Upper lobe of right lung (tissue), 1 donor: ENCODE measurements around the gene XPNPEP2. TPM values are rescaled to one million over a fixed set of nuclear protein-coding genes. Genes with fewer than 3 reads are reported as not detected.

Source experiments
- ATAC-seq: fragments of 200-7000 bp; cut with Tn5 transposase; one replicate; pipeline ENCODE4 v1.9.1; 2020; ENCODE audit warnings: mild to moderate bottlenecking, moderate library complexity
- DNase-seq: peaks from one replicate; pipeline ENCODE4 v3.0.0-alpha.2; 2020
- H3K27ac ChIP-seq: fragments of 200-600 bp; one replicate; pipeline ENCODE4 v1.8.0; 2022
- H3K27me3 ChIP-seq: fragments of 200-600 bp; one replicate; pipeline ENCODE4 v1.8.0; 2022; ENCODE audit warnings: mild to moderate bottlenecking
- H3K36me3 ChIP-seq: fragments of 200-600 bp; one replicate; pipeline ENCODE4 v1.8.0; 2022
- H3K4me1 ChIP-seq: fragments of 200-600 bp; one replicate; pipeline ENCODE4 v1.8.0; 2022
- H3K4me3 ChIP-seq: fragments of 200-600 bp; one replicate; pipeline ENCODE4 v1.8.0; 2022; ENCODE audit warnings: mild to moderate bottlenecking
- H3K9me3 ChIP-seq: fragments of 200-600 bp; one replicate; pipeline ENCODE4 v1.8.0; 2022
- CTCF ChIP-seq: fragments of 200-600 bp; IDR thresholded peaks from one replicate; pipeline ENCODE4 v1.8.0; 2022; ENCODE audit warnings: antibody characterized with exemption
- intact Hi-C: fragments of 100-400 bp; cut with DNase I; formaldehyde crosslinking; loops from one replicate; pipeline ENCODE4 v1.11.0; 2022
- long read RNA-seq: library from polyadenylated mRNA; unstranded; transcript quantifications from one replicate; pipeline ENCODE4 v2.0.0, GENCODE V29; 2021
- total RNA-seq: library from RNA; stranded (reverse); fragmentation: NEBNext Ultra II Directional; extraction: Animal tissue kit (Norgen Biotek cat#: 25700); gene quantifications from one replicate; pipeline ENCODE4 v1.2.1, GENCODE V29; 2021
- donor health status: DM: no; HTN: yes; CAD: no; lungs with severe emphysema.

Gene XPNPEP2
- 0.93 TPM for total RNA-seq
- long read RNA-seq, partial matches to known transcripts = 0 of 1 reads
- long read RNA-seq, other reads (novel, unspliced or antisense) = 0 of 1 reads

GRCh38 chrX:129738466-129739308, at the start of gene XPNPEP2:
Gene XPNPEP2, plus strand, starts transcription at chrX:129738979. Its CDS starts 235 bp downstream, at chrX:129739214.
- H3K36me3 ChIP-seq = no peaks in the 10 kb centered on the region
- no peak for TF ChIP-seq CTCF
- no peak for ATAC-seq
- no peak for DNase-seq
- H3K27me3 ChIP-seq = no peaks in the 10 kb centered on the region
- H3K27ac ChIP-seq = no peak within 1 kb of the TSS
- no peaks in the 10 kb centered on the region for H3K4me1 ChIP-seq
- no peak within 1 kb of the TSS for H3K4me3 ChIP-seq
- no peaks in the 10 kb centered on the region for H3K9me3 ChIP-seq
- intact Hi-C loops = no loop called here

- intact Hi-C loops = no loop called here
These were observed 49.0 kb upstream of the XPNPEP2 start for GRCh38 chrX:129689796-129690195.

GRCh38 chrX:129690435-129690834, 48.3 kb upstream of the XPNPEP2 start:
- no peak for TF ChIP-seq CTCF
- Histone ChIP-seq H3K27me3 (no peaks in the 10 kb centered on the region), H3K9me3 (no peaks in the 10 kb centered on the region), H3K27ac (no peak overlapping the region), H3K4me3 (no peak overlapping the region), H3K4me1 (no peaks in the 10 kb centered on the region), H3K36me3 (no peaks in the 10 kb centered on the region)
- intact Hi-C loops = no loop called here
- DNase-seq (no peak), ATAC-seq (no peak)

More at GRCh38 chrX:129689796-129690195, 49.0 kb upstream of the XPNPEP2 start:
- no peak for DNase-seq
- Histone ChIP-seq H3K27me3 (no peaks in the 10 kb centered on the region), H3K4me1 (no peaks in the 10 kb centered on the region), H3K4me3 (no peak overlapping the region), H3K9me3 (no peaks in the 10 kb centered on the region), H3K36me3 (no peaks in the 10 kb centered on the region), H3K27ac (no peak overlapping the region)
- no peak for ATAC-seq
- TF ChIP-seq CTCF = no peak

GRCh38 chrX:129693354-129693753, 45.4 kb upstream of the XPNPEP2 start:
- intact Hi-C loops = no loop called here
- no peak for ATAC-seq

GRCh38 chrX:129694805-129695204, 44.0 kb upstream of the XPNPEP2 start:
- H3K36me3 ChIP-seq = no peaks in the 10 kb centered on the region
- H3K4me3 ChIP-seq = no peak overlapping the region
- ATAC-seq = no peak
- no peak for DNase-seq
- H3K27me3 ChIP-seq = no peaks in the 10 kb centered on the region
- intact Hi-C loops = no loop called here
- no peaks in the 10 kb centered on the region for H3K9me3 ChIP-seq
- H3K27ac ChIP-seq = no peak overlapping the region
- H3K4me1 ChIP-seq = no peaks in the 10 kb centered on the region
- TF ChIP-seq CTCF = no peak

More at GRCh38 chrX:129693354-129693753, 45.4 kb upstream of the XPNPEP2 start:
- no peak for DNase-seq
- TF ChIP-seq CTCF = no peak
- no peaks in the 10 kb centered on the region for H3K9me3 ChIP-seq
- no peaks in the 10 kb centered on the region for H3K4me1 ChIP-seq
- H3K27ac ChIP-seq = no peak overlapping the region
- no peaks in the 10 kb centered on the region for H3K36me3 ChIP-seq
- H3K27me3 ChIP-seq = no peaks in the 10 kb centered on the region
- H3K4me3 ChIP-seq = no peak overlapping the region
